Neuron (in vitro differentiated cells): ENCODE results near the gene TDP1.

Source experiments
- H2AFZ ChIP-seq: one replicate; pipeline ENCODE4 v1.6.1; 2013; ENCODE audit warnings: low read depth, mild to moderate bottlenecking, inconsistent platforms, low read length, moderate library complexity
- H3K27me3 ChIP-seq: one replicate; pipeline ENCODE4 v1.6.1; 2013; ENCODE audit warnings: low read length; ENCODE audit not compliant: insufficient read depth
- H3K36me3 ChIP-seq: one replicate; pipeline ENCODE4 v1.6.1; 2013; ENCODE audit warnings: low read length; ENCODE audit not compliant: insufficient read depth
- H3K4me1 ChIP-seq: one replicate; pipeline ENCODE4 v1.6.1; 2013; ENCODE audit warnings: low read length; ENCODE audit not compliant: insufficient read depth
- H3K4me3 ChIP-seq: 2 replicates; pipeline ENCODE4 v1.5.1; 2013; ENCODE audit warnings: mild to moderate bottlenecking, low read length, moderate library complexity
- H3K9me3 ChIP-seq: one replicate; pipeline ENCODE4 v1.6.1; 2013; ENCODE audit warnings: low read length

TDP1 gene

DNA sequence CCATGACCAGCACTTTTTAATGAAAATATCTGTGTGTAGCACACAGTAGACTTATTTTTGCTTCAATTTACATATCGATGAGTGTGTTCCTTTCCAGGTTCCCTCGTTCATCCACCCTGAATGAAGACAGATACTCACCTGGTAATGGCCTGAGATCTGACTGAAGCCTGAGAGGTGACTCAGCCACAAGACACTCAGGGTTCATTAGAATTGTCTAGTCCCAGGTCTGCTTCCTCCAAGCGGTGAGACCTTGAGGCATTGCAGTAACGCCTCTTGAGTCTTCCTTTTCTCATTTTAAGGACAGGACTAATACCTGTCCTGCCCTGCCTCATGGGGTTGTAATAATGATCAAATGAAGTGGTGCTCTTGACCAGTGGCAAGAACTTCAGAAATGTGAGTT lies 94.5 kb downstream of the TDP1 start:
- H2AFZ ChIP-seq = no peak overlapping the region

GRCh38 chr14:90053044-90053443 lies 97.3 kb downstream of the TDP1 start:
- Histone ChIP-seq H3K9me3 (no peaks in the 10 kb centered on the region), H3K4me3 (no peak overlapping the region), H2AFZ (no peak overlapping the region), H3K36me3 (no peaks in the 10 kb centered on the region), H3K27me3 (peaks cover 5% of the 10 kb centered on the region), H3K4me1 (no peaks in the 10 kb centered on the region)

More for the DNA sequence above, 94.5 kb downstream of the TDP1 start:
- no peaks in the 10 kb centered on the region for H3K36me3 ChIP-seq
- no peaks in the 10 kb centered on the region for H3K9me3 ChIP-seq
- H3K4me1 ChIP-seq = no peaks in the 10 kb centered on the region
- H3K27me3 ChIP-seq = no peaks in the 10 kb centered on the region
- H3K4me3 ChIP-seq = no peak overlapping the region

DNA sequence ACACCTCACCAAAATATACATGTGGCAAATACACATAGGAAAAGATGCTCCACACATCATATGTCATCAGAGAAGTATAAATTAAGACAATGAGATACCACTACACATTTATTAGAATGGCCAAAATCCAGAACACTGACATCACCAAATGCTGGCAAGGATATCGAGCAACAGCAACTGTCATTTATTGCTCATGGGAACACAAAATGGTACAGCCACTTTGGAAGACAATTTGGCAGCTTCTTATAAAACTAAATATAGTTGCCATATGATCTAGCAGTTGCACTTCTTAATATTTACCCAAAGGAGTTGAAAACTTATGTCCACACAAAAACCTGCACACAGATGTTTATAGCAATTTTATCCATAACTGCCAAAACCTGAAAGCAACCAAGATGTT lies 99.1 kb downstream of the TDP1 start:
- no peak overlapping the region for H3K4me3 ChIP-seq
- peaks cover 20% of the 10 kb centered on the region for H3K27me3 ChIP-seq
- no peaks in the 10 kb centered on the region for H3K4me1 ChIP-seq
- no peak overlapping the region for H2AFZ ChIP-seq
- H3K36me3 ChIP-seq = no peaks in the 10 kb centered on the region
- no peaks in the 10 kb centered on the region for H3K9me3 ChIP-seq

- peaks cover 37% of the 10 kb centered on the region for H3K27me3 ChIP-seq
- no peak overlapping the region for H2AFZ ChIP-seq
- no peaks in the 10 kb centered on the region for H3K9me3 ChIP-seq
- no peaks in the 10 kb centered on the region for H3K36me3 ChIP-seq
- H3K4me3 ChIP-seq = no peak overlapping the region
- peaks cover 7% of the 10 kb centered on the region for H3K4me1 ChIP-seq
Measured at GRCh38 chr14:90056826-90057225, 101.1 kb downstream of the TDP1 start.

DNA sequence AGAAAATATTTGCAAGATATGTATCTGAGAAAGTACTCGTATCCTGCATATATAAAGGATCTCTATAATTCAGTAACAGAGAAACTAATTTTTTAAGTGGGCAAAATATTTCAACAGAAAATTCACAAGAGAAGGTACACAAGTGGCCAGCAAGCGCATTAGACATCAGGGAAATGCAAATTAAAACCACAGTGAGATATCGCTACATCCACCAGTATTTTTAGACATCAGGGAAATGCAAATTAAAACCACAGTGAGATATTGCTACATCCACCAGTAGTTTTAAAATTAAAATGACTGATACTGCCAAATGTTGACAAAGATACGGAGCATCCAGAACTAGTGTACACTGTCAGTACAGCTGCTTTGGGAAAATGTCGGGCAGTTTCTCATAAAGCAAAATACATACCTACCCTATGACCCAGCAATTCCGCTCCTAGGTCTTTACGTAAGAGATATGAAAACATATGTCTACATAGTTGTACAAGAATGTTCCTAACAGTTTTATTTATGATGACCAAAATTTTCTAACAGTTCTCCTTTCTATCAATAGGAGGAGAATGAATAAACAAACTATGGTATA lies 103.2 kb downstream of the TDP1 start:
- Histone ChIP-seq H3K27me3 (peaks cover 58% of the 10 kb centered on the region), H3K4me1 (peaks cover 7% of the 10 kb centered on the region), H3K9me3 (peaks cover 2% of the 10 kb centered on the region), H3K4me3 (no peak overlapping the region), H2AFZ (no peak overlapping the region), H3K36me3 (no peaks in the 10 kb centered on the region)

- Histone ChIP-seq H3K27me3 (peaks cover 71% of the 10 kb centered on the region), H3K9me3 (peaks cover 2% of the 10 kb centered on the region), H3K4me3 (peak overlapping the region; percentile 46), H3K4me1 (peaks cover 7% of the 10 kb centered on the region), H3K36me3 (no peaks in the 10 kb centered on the region), H2AFZ (peak overlapping the region; percentile 95)
Measured at GRCh38 chr14:90060312-90060964, 104.7 kb downstream of the TDP1 start.

- Histone ChIP-seq H2AFZ (peak overlapping the region; percentile 95), H3K9me3 (peaks cover 2% of the 10 kb centered on the region), H3K27me3 (peaks cover 73% of the 10 kb centered on the region), H3K4me3 (peak overlapping the region; percentile 46), H3K4me1 (peaks cover 7% of the 10 kb centered on the region), H3K36me3 (no peaks in the 10 kb centered on the region)
Measured at GRCh38 chr14:90060965-90061684, 105.4 kb downstream of the TDP1 start.

DNA sequence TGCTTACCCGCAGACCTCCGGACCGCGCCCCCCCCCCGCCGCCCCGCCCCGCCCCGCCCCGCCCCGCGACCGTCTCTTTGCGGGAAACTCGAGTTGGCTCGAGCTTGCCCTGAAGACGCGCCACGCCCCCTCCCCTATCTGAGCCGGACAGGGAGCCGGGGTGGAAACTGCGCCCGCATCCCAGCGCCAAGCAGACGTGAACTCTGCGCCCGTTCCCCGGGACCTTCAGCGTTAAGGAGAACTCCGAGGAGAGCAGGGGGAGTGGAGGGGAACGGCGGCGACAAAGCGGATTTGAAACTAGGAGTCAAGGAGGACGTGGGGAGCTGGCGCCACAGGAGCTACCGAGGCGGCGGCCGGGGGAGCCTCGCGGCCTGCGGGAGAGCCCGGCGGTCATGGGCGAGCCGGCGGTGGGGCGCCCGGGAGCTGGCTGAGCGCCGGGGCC lies 106.0 kb downstream of the TDP1 start, which contains the start of gene KCNK13:
KCNK13 (plus strand) TSS at position 310 of the 442 bp plus-strand sequence. CDS start 212 bp downstream, outside the sequence.
- H3K4me1 ChIP-seq = peaks cover 7% of the 10 kb centered on the region
- H3K36me3 ChIP-seq = no peaks in the 10 kb centered on the region
- peak within 1 kb of the TSS; percentile 46 for H3K4me3 ChIP-seq
- peaks cover 73% of the 10 kb centered on the region for H3K27me3 ChIP-seq
- peak within 1 kb of the TSS; percentile 95 for H2AFZ ChIP-seq
- peaks cover 2% of the 10 kb centered on the region for H3K9me3 ChIP-seq

DNA sequence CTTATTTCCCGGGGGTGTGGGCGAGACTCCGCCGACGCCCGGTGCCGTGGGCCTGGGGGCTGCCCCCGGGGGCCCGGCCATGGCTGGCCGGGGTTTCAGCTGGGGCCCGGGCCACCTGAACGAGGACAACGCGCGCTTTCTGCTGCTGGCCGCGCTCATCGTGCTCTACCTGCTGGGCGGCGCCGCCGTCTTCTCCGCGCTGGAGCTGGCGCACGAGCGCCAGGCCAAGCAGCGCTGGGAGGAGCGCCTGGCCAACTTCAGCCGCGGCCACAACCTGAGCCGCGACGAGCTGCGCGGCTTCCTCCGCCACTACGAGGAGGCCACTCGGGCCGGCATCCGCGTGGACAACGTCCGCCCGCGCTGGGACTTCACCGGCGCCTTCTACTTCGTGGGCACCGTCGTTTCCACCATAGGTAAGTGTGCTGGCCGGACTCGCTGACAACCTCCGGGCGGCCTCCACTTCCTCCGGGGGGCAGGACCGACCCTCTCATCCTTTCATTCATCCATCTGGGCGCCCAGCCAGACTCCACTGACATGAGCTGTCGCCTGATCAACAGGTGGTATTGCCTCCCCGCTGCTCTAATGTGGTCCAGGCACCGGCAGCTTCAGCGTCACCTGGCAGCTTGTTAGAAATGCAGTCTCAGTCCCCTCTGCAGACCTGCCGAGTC lies 106.5 kb downstream of the TDP1 start:
- H3K9me3 ChIP-seq = peaks cover 2% of the 10 kb centered on the region
- peaks cover 7% of the 10 kb centered on the region for H3K4me1 ChIP-seq
- no peak overlapping the region for H3K4me3 ChIP-seq
- peak overlapping the region; percentile 64 for H2AFZ ChIP-seq
- H3K27me3 ChIP-seq = peaks cover 70% of the 10 kb centered on the region
- no peaks in the 10 kb centered on the region for H3K36me3 ChIP-seq

- Histone ChIP-seq H3K9me3 (peaks cover 2% of the 10 kb centered on the region), H3K36me3 (no peaks in the 10 kb centered on the region), H3K4me3 (no peak overlapping the region), H3K4me1 (peaks cover 7% of the 10 kb centered on the region), H2AFZ (no peak overlapping the region), H3K27me3 (peaks cover 74% of the 10 kb centered on the region)
Measured at GRCh38 chr14:90062822-90063539, 107.3 kb downstream of the TDP1 start.

- Histone ChIP-seq H3K4me1 (no peaks in the 10 kb centered on the region), H3K4me3 (no peak overlapping the region), H3K36me3 (no peaks in the 10 kb centered on the region), H3K9me3 (no peaks in the 10 kb centered on the region), H3K27me3 (peaks cover 28% of the 10 kb centered on the region), H2AFZ (no peak overlapping the region)
Measured at GRCh38 chr14:90072350-90072749, 116.6 kb downstream of the TDP1 start.

DNA sequence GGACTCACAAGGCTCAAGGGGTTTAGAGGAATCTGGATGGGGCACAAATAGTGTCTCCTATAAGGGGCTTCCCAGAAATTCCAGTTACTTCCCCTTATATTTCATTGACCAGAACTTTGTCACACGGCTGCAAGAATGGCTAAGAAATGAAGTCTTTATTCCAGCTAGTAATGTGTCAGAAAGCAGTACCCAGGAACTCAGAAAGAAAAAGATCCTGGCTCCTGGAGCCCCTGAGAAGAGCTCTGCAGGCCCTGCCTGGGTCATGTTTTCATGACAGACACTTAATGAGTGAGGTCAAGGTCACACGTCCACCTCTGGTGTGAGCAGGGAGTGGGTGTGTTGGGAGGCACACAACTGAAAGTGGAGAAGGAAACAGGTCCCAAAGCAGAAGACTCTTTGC lies 123.8 kb downstream of the TDP1 start:
- no peaks in the 10 kb centered on the region for H3K9me3 ChIP-seq
- no peak overlapping the region for H3K4me3 ChIP-seq
- peaks cover 27% of the 10 kb centered on the region for H3K27me3 ChIP-seq
- no peaks in the 10 kb centered on the region for H3K4me1 ChIP-seq
- H2AFZ ChIP-seq = no peak overlapping the region
- H3K36me3 ChIP-seq = no peaks in the 10 kb centered on the region
